ENCODE results near the gene SRP14. TPM values are rescaled to one million over a fixed set of nuclear protein-coding genes. Genes with fewer than 3 reads are reported as not detected.
A peak's percentile ranks its signal among the peaks of the same experiment; 100 is the strongest.

SRP14 gene
- total RNA-seq, 4 donors from 2014 or later = 327 to 576 (median 408) TPM

- WGBS, 2 donors = 4 to 5% methylated on average over 22 of the region's 22 CpGs
- intact Hi-C loops (cut with DNase I) = loop anchor here (5.0 kb wide), 2 partner anchors 62 to 227 kb away; partner anchors contain the start of gene BMF
- H3K4me3 ChIP-seq (replicated peaks in 1 of 3) = no peak overlapping the region
- peaks cover 33 to 65% of the 10 kb centered on the region in 2 donors for H3K4me1 ChIP-seq
- peak overlapping the region; percentile 79 to 84 (median 81) for H3K27ac ChIP-seq
- no peaks in the 10 kb centered on the region for H3K36me3 ChIP-seq
- no peak for TF ChIP-seq POLR2A (IDR thresholded peaks at IDR 0.05)
- TF ChIP-seq CTCF (IDR thresholded peaks at IDR 0.05) = peak; percentile 53 to 99 (median 96)
- H3K27me3 ChIP-seq = no peaks in the 10 kb centered on the region
- DNase-seq = peak; percentile 95
- H3K9me3 ChIP-seq = no peaks in the 10 kb centered on the region
Observed at GRCh38 chr15:40044717-40045571, 6.0 kb upstream of the SRP14 start.

DNA sequence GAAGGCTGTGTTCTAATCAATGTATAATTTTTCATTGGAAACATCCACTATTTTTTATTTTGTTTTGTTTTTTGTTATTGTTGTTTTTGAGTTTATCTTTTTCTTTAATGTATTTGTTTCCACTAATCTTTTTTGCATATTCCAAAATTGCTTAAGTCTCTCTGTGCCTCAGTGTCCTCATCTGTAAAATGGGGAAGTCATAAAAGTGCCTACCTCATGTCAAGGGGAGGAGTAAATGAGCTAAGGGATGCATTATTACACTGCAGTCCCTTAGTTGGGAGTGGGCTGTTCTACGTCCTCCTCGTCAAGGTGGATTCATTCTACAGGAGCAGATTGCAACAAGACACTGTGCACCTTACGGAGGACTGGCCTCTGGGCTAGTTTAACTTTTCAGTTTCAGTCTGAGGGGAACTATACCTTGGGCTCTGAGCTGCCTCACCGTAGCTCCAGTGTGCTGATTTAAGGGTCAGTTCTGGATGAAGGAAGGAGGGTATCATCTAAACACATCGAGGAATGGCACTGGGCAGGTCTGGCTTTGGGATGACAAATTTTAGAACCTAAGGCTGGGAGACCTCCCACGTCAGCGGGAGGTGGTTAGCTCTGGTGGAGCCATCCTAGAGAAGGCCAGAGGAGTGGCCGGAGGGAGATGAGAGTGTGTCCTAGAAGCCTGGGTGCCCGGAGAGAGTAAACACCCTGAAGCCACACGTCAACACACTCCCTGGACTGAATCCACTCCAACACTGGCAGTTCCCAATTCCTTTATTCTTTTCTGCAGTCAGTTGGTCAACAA, 5.1 kb upstream of the SRP14 start:
- peak overlapping the region in 2 of 3 donors; percentile 79 to 81 for H3K27ac ChIP-seq
- intact Hi-C loops (cut with DNase I) = no loop called here
- H3K4me1 ChIP-seq = peaks cover 31 to 59% of the 10 kb centered on the region in 2 donors

GRCh38 chr15:40042791-40043320, 3.9 kb upstream of the SRP14 start:
- Histone ChIP-seq H3K36me3 (no peaks in the 10 kb centered on the region), H3K27me3 (no peaks in the 10 kb centered on the region), H3K27ac (no peak overlapping the region), H3K4me1 (peaks cover 27 to 49% of the 10 kb centered on the region in 2 donors), H3K4me3 (replicated peaks in 1 of 3) (no peak overlapping the region), H3K9me3 (no peaks in the 10 kb centered on the region)
- WGBS, 2 donors = 79 to 84% methylated on average over 5 of the region's 5 CpGs
- TF ChIP-seq POLR2A (IDR thresholded peaks at IDR 0.05) = no peak
- no peak for TF ChIP-seq CTCF (IDR thresholded peaks at IDR 0.05)
- intact Hi-C loops (cut with DNase I) = no loop called here
- DNase-seq = no peak

More for the DNA sequence above, 5.1 kb upstream of the SRP14 start:
- 79 to 83% methylated on average over 10 of the region's 10 CpGs for WGBS, 2 donors
- DNase-seq = no peak
- no peaks in the 10 kb centered on the region for H3K36me3 ChIP-seq
- H3K4me3 ChIP-seq (replicated peaks in 1 of 3) = no peak overlapping the region
- TF ChIP-seq CTCF (IDR thresholded peaks at IDR 0.05) (no peak), POLR2A (IDR thresholded peaks at IDR 0.05) (no peak)
- H3K27me3 ChIP-seq = no peaks in the 10 kb centered on the region
- H3K9me3 ChIP-seq = no peaks in the 10 kb centered on the region

DNA sequence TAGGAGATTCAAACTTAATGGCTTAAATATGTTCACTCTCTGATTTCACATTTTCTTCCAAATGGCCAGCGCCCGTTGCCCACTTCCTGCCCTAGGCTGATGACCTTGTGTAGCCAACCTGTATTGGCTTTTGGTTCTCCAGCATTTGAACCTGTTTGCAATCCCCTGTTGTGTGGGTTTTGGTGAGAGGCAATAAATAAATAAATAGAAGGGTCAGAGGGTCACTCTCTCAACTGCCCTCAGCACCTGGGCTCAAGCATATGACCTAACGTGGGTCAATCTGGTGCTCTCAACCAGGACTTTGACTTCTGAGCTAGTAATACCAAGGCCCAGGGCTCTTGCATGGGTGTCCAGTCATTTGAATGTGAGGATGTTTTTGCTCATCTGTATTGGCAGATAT, 1.8 kb upstream of the SRP14 start:
- Histone ChIP-seq H3K36me3 (peaks cover 11 to 13% of the 10 kb centered on the region in 2 donors), H3K9me3 (no peaks in the 10 kb centered on the region), H3K27ac (no peak overlapping the region), H3K4me1 (peaks cover 20 to 31% of the 10 kb centered on the region in 2 donors), H3K4me3 (replicated peaks in 1 of 3) (no peak overlapping the region), H3K27me3 (no peaks in the 10 kb centered on the region)
- intact Hi-C loops (cut with DNase I) = no loop called here
- DNase-seq = no peak
- TF ChIP-seq CTCF (IDR thresholded peaks at IDR 0.05) = no peak
- no peak for TF ChIP-seq POLR2A (IDR thresholded peaks at IDR 0.05)
- 79 to 82% methylated on average over 3 of the region's 3 CpGs for WGBS, 2 donors
